Nephron (organoid): ENCODE measurements around the gene SLC6A2.

ENCODE experiments used
- H3K27ac Mint-ChIP-seq, 3 experiments: 2 replicates each; pipeline ENCODE4 v1.8.0; 2020; ENCODE audit warnings: mixed read lengths in 3 of 3, mild to moderate bottlenecking in 2 of 3, moderate library complexity in 1 of 3
- H3K27me3 Mint-ChIP-seq: 2 replicates; pipeline ENCODE4 v1.8.0; 2021; ENCODE audit warnings: low read depth, mild to moderate bottlenecking, moderate library complexity, mixed read lengths
- H3K36me3 Mint-ChIP-seq: 2 replicates; pipeline ENCODE4 v1.8.0; 2020; ENCODE audit warnings: low read depth, mixed read lengths
- H3K4me1 Mint-ChIP-seq: 2 replicates; pipeline ENCODE4 v1.8.0; 2020; ENCODE audit warnings: mixed read lengths
- H3K4me3 Mint-ChIP-seq, 3 experiments: 2 replicates each; pipeline ENCODE4 v1.8.0; 2020; ENCODE audit warnings: mild to moderate bottlenecking in 3 of 3, mixed read lengths in 3 of 3, moderate library complexity in 2 of 3
- H3K9me3 Mint-ChIP-seq: 2 replicates; pipeline ENCODE4 v1.8.0; 2020; ENCODE audit warnings: mixed read lengths
- CTCF ChIP-seq, 3 experiments: fragments of 200-600 bp; sonication (generic); IDR thresholded peaks; one replicate each; pipeline ENCODE4 v1.5.0; 2021; ENCODE audit warnings: antibody characterized with exemption in 3 of 3; ENCODE audit not compliant: unreplicated experiment in 3 of 3

SLC6A2 gene

GRCh38 chr16:55664786-55665407, 9.1 kb downstream of the SLC6A2 start:
- H3K4me1 Mint-ChIP-seq: peaks cover 29% of the 10 kb centered on the region
- H3K9me3 Mint-ChIP-seq: no peaks in the 10 kb centered on the region
- H3K27me3 Mint-ChIP-seq: peaks cover 42% of the 10 kb centered on the region
- H3K4me3 Mint-ChIP-seq: no peak overlapping the region
- H3K27ac Mint-ChIP-seq: no peak overlapping the region
- no peaks in the 10 kb centered on the region for H3K36me3 Mint-ChIP-seq
- no peak for TF ChIP-seq CTCF (IDR thresholded peaks at IDR 0.05; ENCODE audit: unreplicated experiment in 3 of 3)

GRCh38 chr16:55665511-55665910, 9.7 kb downstream of the SLC6A2 start:
- Mint-ChIP-seq H3K4me1 (peaks cover 29% of the 10 kb centered on the region), H3K27ac (no peak overlapping the region), H3K4me3 (no peak overlapping the region), H3K36me3 (no peaks in the 10 kb centered on the region), H3K27me3 (peaks cover 39% of the 10 kb centered on the region), H3K9me3 (no peaks in the 10 kb centered on the region)
- no peak for TF ChIP-seq CTCF (IDR thresholded peaks at IDR 0.05; ENCODE audit: unreplicated experiment in 3 of 3)

- no peaks in the 10 kb centered on the region for H3K36me3 Mint-ChIP-seq
- no peaks in the 10 kb centered on the region for H3K9me3 Mint-ChIP-seq
- H3K27ac Mint-ChIP-seq: no peak overlapping the region
- peaks cover 34% of the 10 kb centered on the region for H3K27me3 Mint-ChIP-seq
- peaks cover 28% of the 10 kb centered on the region for H3K4me1 Mint-ChIP-seq
- TF ChIP-seq CTCF (IDR thresholded peaks at IDR 0.05; ENCODE audit: unreplicated experiment in 3 of 3): no peak
- H3K4me3 Mint-ChIP-seq: no peak overlapping the region
These were observed 10.2 kb downstream of the SLC6A2 start for GRCh38 chr16:55666012-55666411.

GRCh38 chr16:55667753-55668152, 12.0 kb downstream of the SLC6A2 start:
- Mint-ChIP-seq H3K4me3 (no peak overlapping the region), H3K4me1 (peaks cover 10% of the 10 kb centered on the region), H3K9me3 (no peaks in the 10 kb centered on the region), H3K36me3 (no peaks in the 10 kb centered on the region), H3K27me3 (peaks cover 24% of the 10 kb centered on the region), H3K27ac (no peak overlapping the region)
- no peak for TF ChIP-seq CTCF (IDR thresholded peaks at IDR 0.05; ENCODE audit: unreplicated experiment in 3 of 3)

GRCh38 chr16:55668340-55669281, 12.8 kb downstream of the SLC6A2 start:
- Mint-ChIP-seq H3K36me3 (no peaks in the 10 kb centered on the region), H3K4me3 (no peak overlapping the region), H3K27me3 (peaks cover 24% of the 10 kb centered on the region), H3K4me1 (peaks cover 2% of the 10 kb centered on the region), H3K27ac (no peak overlapping the region), H3K9me3 (no peaks in the 10 kb centered on the region)
- TF ChIP-seq CTCF (IDR thresholded peaks at IDR 0.05; ENCODE audit: unreplicated experiment in 3 of 3): no peak
